B cell (primary cell): ENCODE results near the gene COX17. TPM values are rescaled to one million over a fixed set of nuclear protein-coding genes. Genes with fewer than 3 reads are reported as not detected.

Experiments used
- ATAC-seq: fragments of 200-7000 bp; cut with Tn5 transposase; one replicate; pipeline ENCODE4 v1.10.0; 2021; ENCODE audit warnings: low read depth, mild to moderate bottlenecking, moderate number of reproducible peaks, moderate library complexity
- CTCF ChIA-PET: fragments of 350-600 bp; sonication (Branson Sonifier 250); formaldehyde crosslinking; loops from one replicate; lab custom pipeline; 2021; ENCODE audit warnings: antibody characterized with exemption, inconsistent platforms; lab: Charles Lee
- POLR2A ChIA-PET: fragments of 350-600 bp; sonication (Branson Sonifier 250); formaldehyde crosslinking; loops from one replicate; lab custom pipeline; 2021; ENCODE audit warnings: antibody characterized with exemption; lab: Charles Lee
- DNase-seq: peaks from one replicate; pipeline ENCODE4 v3.0.0; 2013
- H2AFZ ChIP-seq: 2 replicates; pipeline ENCODE4 v1.6.1; 2012; ENCODE audit warnings: mild to moderate bottlenecking, low read depth, low read length; ENCODE audit not compliant: insufficient read depth, poor library complexity, severe bottlenecking
- H3K27ac ChIP-seq, 2 donors: 1 replicate in 1 of 2; 2 replicates in 1 of 2; pipeline ENCODE4 v1.5.1; 2012 to 2013; ENCODE audit warnings: low read length in 2 of 2, mild to moderate bottlenecking in 2 of 2, moderate library complexity in 1 of 2
- H3K27me3 ChIP-seq, 4 experiments: fragments of 200-600 bp in 1 of 4; sonication (generic) in 1 of 4; replicated peaks in 1 of 4; 1 replicate in 2 of 4; 2 replicates in 2 of 4; pipeline versions ENCODE4 v1.6.1 to v1.7.0; 2013 to 2016; ENCODE audit warnings: low read length in 3 of 4, mild to moderate bottlenecking in 2 of 4, mixed read lengths in 1 of 4, moderate library complexity in 1 of 4; ENCODE audit not compliant: insufficient read depth in 4 of 4, control insufficient read depth in 3 of 4; ENCODE audit errors: control extremely low read depth in 1 of 4
- H3K36me3 ChIP-seq, 2 experiments: replicated peaks in 1 of 2; 1 replicate in 1 of 2; 2 replicates in 1 of 2; pipeline versions ENCODE4 v1.6.1 to v1.7.1; 2013; ENCODE audit warnings: low read length in 1 of 2; ENCODE audit not compliant: insufficient read depth in 2 of 2, control insufficient read depth in 1 of 2; ENCODE audit errors: control extremely low read depth in 1 of 2, extremely low read depth in 1 of 2
- H3K4me1 ChIP-seq, 2 donors: fragments of 200-600 bp in 1 of 2; sonication (generic) in 1 of 2; 1 replicate in 1 of 2; 2 replicates in 1 of 2; pipeline versions ENCODE4 v1.5.1 to v1.6.1; 2013 to 2017; ENCODE audit warnings: low read length in 2 of 2; ENCODE audit not compliant: control insufficient read depth in 2 of 2, insufficient read depth in 2 of 2
- H3K4me2 ChIP-seq: replicated peaks from 2 replicates; pipeline ENCODE3; 2012; ENCODE audit warnings: mild to moderate bottlenecking, low read depth, low read length; ENCODE audit not compliant: poor library complexity, severe bottlenecking
- H3K4me3 ChIP-seq, 5 experiments: fragments of 200-600 bp in 1 of 5; sonication (generic) in 1 of 5; 1 replicate in 3 of 5; 2 replicates in 2 of 5; pipeline versions ENCODE4 v1.5.1 to v1.7.0; 2011 to 2016; ENCODE audit warnings: low read length in 4 of 5, mild to moderate bottlenecking in 4 of 5, low read depth in 2 of 5, control low read depth in 1 of 5, moderate library complexity in 1 of 5; ENCODE audit not compliant: insufficient read depth in 1 of 5; ENCODE audit errors: control extremely low read depth in 1 of 5, extremely low read depth in 1 of 5
- H3K79me2 ChIP-seq: fragments of 200-600 bp; sonication (generic); one replicate; pipeline ENCODE4 v1.6.0; 2016; ENCODE audit warnings: low read length; ENCODE audit not compliant: control insufficient read depth, insufficient read depth
- H3K9ac ChIP-seq: fragments of 200-600 bp; sonication (generic); 2 replicates; pipeline ENCODE4 v1.6.1; 2017; ENCODE audit warnings: mild to moderate bottlenecking, low read length, moderate library complexity
- H3K9me3 ChIP-seq, 3 donors: one replicate each; pipeline versions ENCODE4 v1.6.1 to v1.7.1; 2013; ENCODE audit warnings: low read length in 2 of 3; ENCODE audit not compliant: control insufficient read depth in 2 of 3, insufficient read depth in 1 of 3; ENCODE audit errors: control extremely low read depth in 1 of 3
- H4K20me1 ChIP-seq: 2 replicates; pipeline ENCODE4 v1.6.0; 2012; ENCODE audit warnings: mild to moderate bottlenecking, low read length; ENCODE audit not compliant: insufficient read depth, control insufficient read depth, poor library complexity, severe bottlenecking
- H3K27ac Mint-ChIP-seq: one replicate; pipeline ENCODE4 v1.8.0; 2021; ENCODE audit warnings: mixed read lengths
- H3K27me3 Mint-ChIP-seq: one replicate; pipeline ENCODE4 v1.8.0; 2021; ENCODE audit warnings: mixed read lengths
- H3K4me1 Mint-ChIP-seq: one replicate; pipeline ENCODE4 v1.8.0; 2021; ENCODE audit warnings: mixed read lengths
- H3K4me3 Mint-ChIP-seq: one replicate; pipeline ENCODE4 v1.8.0; 2021; ENCODE audit warnings: mixed read lengths
- H3K9me3 Mint-ChIP-seq: one replicate; pipeline ENCODE4 v1.8.0; 2022; ENCODE audit warnings: mixed read lengths; ENCODE audit not compliant: insufficient read depth
- CTCF ChIP-seq: fragments of 200-600 bp; IDR thresholded peaks from one replicate; pipeline ENCODE4 v1.8.0; 2022; ENCODE audit warnings: antibody characterized with exemption, mild to moderate bottlenecking
- EZH2 ChIP-seq: IDR thresholded peaks from 2 replicates; pipeline ENCODE4 v1.6.1; 2012; ENCODE audit warnings: borderline replicate concordance, low read depth, mild to moderate bottlenecking, moderate library complexity, low read length; ENCODE audit not compliant: insufficient read depth, poor library complexity, severe bottlenecking
- WGBS: methylation state at CpG from one replicate; pipeline ENCODE4 v1.1.5; 2013; ENCODE audit warnings: missing lambda C conversion rate; ENCODE audit not compliant: insufficient coverage; 5-methylcytosine and 5-hydroxymethylcytosine counted together
- intact Hi-C: fragments of 100-400 bp; cut with micrococcal nuclease; formaldehyde crosslinking; loops from one replicate; pipeline ENCODE4 v1.10.0; 2022
- polyA plus RNA-seq: library from polyadenylated mRNA; depleted of rRNA; stranded (reverse); fragments of >200 nt; gene quantifications from 2 replicates; pipeline ENCODE4 v1.2.3, GENCODE V29; 2012
- total RNA-seq, 2 donors: library from RNA; stranded (reverse); fragments of 120-200 nt in 1 of 2; gene quantifications; 1 replicate in 1 of 2; 2 replicates in 1 of 2; pipeline versions ENCODE4 v1.2.3 to v1.2.4, GENCODE V29; 2013 to 2022

COX17 gene
- total and polyA plus RNA-seq, 2 donors (not counting 1 experiment from before 2014, with no cell fraction given), result 20.0 to 47.8 TPM

- peaks cover 29 to 30% of the 10 kb centered on the region in 2 donors for H3K4me1 ChIP-seq
- H3K9me3 Mint-ChIP-seq, result no peaks in the 10 kb centered on the region
- H3K4me1 Mint-ChIP-seq, result peaks cover 46% of the 10 kb centered on the region
- CTCF ChIA-PET, result interaction anchor here (1.0 to 2.0 kb wide), 5 partner anchors 28 to 744 kb away, joined by 3 to 7 read pairs (median 3); partner anchors contain the start of gene CD80
- H3K9ac ChIP-seq, result peak overlapping the region; percentile 37
- peak overlapping the region; percentile 73 for H3K4me3 Mint-ChIP-seq
- H3K27me3 Mint-ChIP-seq, result no peaks in the 10 kb centered on the region
- WGBS, result 0% methylated on average over 3 of the region's 4 CpGs
- peak overlapping the region in 1 of 5 experiments; percentile 51 for H3K4me3 ChIP-seq
- no peaks in the 10 kb centered on the region for H3K79me2 ChIP-seq
- H3K36me3 ChIP-seq, result no peaks in the 10 kb centered on the region
- intact Hi-C loops, result loop anchor here (1.0 to 5.0 kb wide), 4 partner anchors 11 to 66 kb away; partner anchors contain the start of gene COX17
- H3K9me3 ChIP-seq, result no peaks in the 10 kb centered on the region
- H4K20me1 ChIP-seq, result no peaks in the 10 kb centered on the region
- no peak for TF ChIP-seq EZH2
- no peak for TF ChIP-seq CTCF
- DNase-seq, result peak; percentile 77
- H3K27ac Mint-ChIP-seq, result peak overlapping the region; percentile 90
- H3K27me3 ChIP-seq, result no peaks in the 10 kb centered on the region
- no peak overlapping the region for H2AFZ ChIP-seq
- peak overlapping the region; percentile 26 to 83 for H3K27ac ChIP-seq
- H3K4me2 ChIP-seq, result peak overlapping the region; percentile 60
- peak; percentile 87 for ATAC-seq
- POLR2A ChIA-PET, result interaction anchor here (1.1 kb wide), 1 partner anchor 48 kb away, joined by 3 read pairs; no protein-coding TSS in a partner anchor
Measured at GRCh38 chr3:119628390-119628789, 48.8 kb downstream of the COX17 start.

- peak overlapping the region in 2 of 5 experiments; percentile 40 to 51 for H3K4me3 ChIP-seq
- Mint-ChIP-seq H3K27ac (peak overlapping the region; percentile 90), H3K4me1 (peaks cover 46% of the 10 kb centered on the region), H3K4me3 (peak overlapping the region; percentile 73), H3K27me3 (no peaks in the 10 kb centered on the region), H3K9me3 (no peaks in the 10 kb centered on the region)
- peak; percentile 60 for DNase-seq
- H2AFZ ChIP-seq, result peak overlapping the region; percentile 55
- H3K27me3 ChIP-seq, result no peaks in the 10 kb centered on the region
- POLR2A ChIA-PET, result interaction anchor here (0.6 kb wide), 1 partner anchor 129 kb away, joined by 7 read pairs; the partner anchor contains the start of gene TIMMDC1
- H3K79me2 ChIP-seq, result no peaks in the 10 kb centered on the region
- no peak for TF ChIP-seq EZH2
- no peak for TF ChIP-seq CTCF
- H3K4me1 ChIP-seq, result peaks cover 29 to 30% of the 10 kb centered on the region in 2 donors
- ATAC-seq, result no peak
- peak overlapping the region; percentile 60 for H3K4me2 ChIP-seq
- no peaks in the 10 kb centered on the region for H4K20me1 ChIP-seq
- H3K36me3 ChIP-seq, result no peaks in the 10 kb centered on the region
- peak overlapping the region; percentile 37 for H3K9ac ChIP-seq
- CTCF ChIA-PET, result interaction anchor here (0.9 to 2.0 kb wide), 6 partner anchors 26 to 743 kb away, joined by 3 to 7 read pairs (median 4); partner anchors contain the start of gene CD80
- peak overlapping the region; percentile 2 to 83 for H3K27ac ChIP-seq
- intact Hi-C loops, result loop anchor here (5.0 kb wide), 1 partner anchor 40 kb away; no protein-coding TSS in a partner anchor
- H3K9me3 ChIP-seq, result no peaks in the 10 kb centered on the region
- 18% methylated on average over 6 of the region's 8 CpGs for WGBS
Measured at GRCh38 chr3:119627461-119627860, 49.7 kb downstream of the COX17 start.
